Glutamatergic neuron (in vitro differentiated cells): Measurements from ENCODE around the gene OLFML3. TPM values are rescaled to one million over a fixed set of nuclear protein-coding genes. Genes with fewer than 3 reads are reported as not detected.

Experiments
- DNase-seq: peaks from one replicate; pipeline ENCODE4 v3.0.0; 2022
- H3K27ac Mint-ChIP-seq: one replicate; pipeline ENCODE4 v1.8.0; 2020; ENCODE audit warnings: mild to moderate bottlenecking, mixed read lengths, inconsistent platforms; ENCODE audit not compliant: unreplicated experiment
- H3K27me3 Mint-ChIP-seq: one replicate; pipeline ENCODE4 v1.8.0; 2020; ENCODE audit warnings: mild to moderate bottlenecking, moderate library complexity, mixed read lengths, inconsistent platforms; ENCODE audit not compliant: unreplicated experiment
- H3K36me3 Mint-ChIP-seq: one replicate; pipeline ENCODE4 v1.8.0; 2020; ENCODE audit warnings: mild to moderate bottlenecking, mixed read lengths, inconsistent platforms; ENCODE audit not compliant: unreplicated experiment
- H3K4me1 Mint-ChIP-seq: one replicate; pipeline ENCODE4 v1.8.0; 2020; ENCODE audit warnings: mild to moderate bottlenecking, low read depth, mixed read lengths, inconsistent platforms; ENCODE audit not compliant: unreplicated experiment
- H3K4me3 Mint-ChIP-seq: one replicate; pipeline ENCODE4 v1.8.0; 2020; ENCODE audit warnings: mild to moderate bottlenecking, mixed read lengths, inconsistent platforms; ENCODE audit not compliant: unreplicated experiment
- H3K9me3 Mint-ChIP-seq: one replicate; pipeline ENCODE4 v1.8.0; 2020; ENCODE audit warnings: mild to moderate bottlenecking, moderate library complexity, mixed read lengths, inconsistent platforms; ENCODE audit not compliant: unreplicated experiment
- total RNA-seq: library from RNA; stranded (reverse); fragmentation: NEBNext Ultra II Directional; extraction: Animal tissue kit (Norgen Biotek cat#: 25700); gene quantifications from one replicate; pipeline ENCODE4 v1.2.1, GENCODE V29; 2021; ENCODE audit not compliant: unreplicated experiment
- TF ChIP-seq, protein P1 (sequence below): fragments of 200-600 bp; sonication (generic); IDR thresholded peaks from one replicate; pipeline ENCODE4 v1.5.0; 2021; ENCODE audit not compliant: partially characterized antibody, unreplicated experiment

OLFML3 gene
- total RNA-seq, 1 donor from 2014 or later: 2.9 TPM

DNA sequence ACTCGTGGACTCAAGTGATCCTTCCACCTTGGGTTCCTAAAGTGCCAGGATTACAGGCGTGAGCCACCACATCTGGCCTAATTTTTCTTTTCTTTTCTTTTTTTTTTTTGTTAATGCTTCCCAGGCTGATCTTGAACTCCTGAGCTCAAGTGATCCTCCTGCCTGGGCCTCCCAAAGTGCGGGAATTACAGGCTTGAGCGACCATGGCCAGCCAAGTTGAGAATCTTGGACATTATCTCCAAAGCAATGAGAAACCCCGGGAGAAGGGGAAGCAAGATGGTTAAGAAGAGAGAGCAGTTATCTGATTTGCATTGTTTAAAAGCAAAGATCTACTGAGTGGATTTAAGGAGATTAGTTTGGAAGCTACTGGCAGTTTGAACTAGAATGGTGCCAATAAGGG lies 41.1 kb upstream of the OLFML3 start:
- no peak for DNase-seq
- H3K9me3 Mint-ChIP-seq: no peaks in the 10 kb centered on the region
- peaks cover 2% of the 10 kb centered on the region for H3K27me3 Mint-ChIP-seq
- no peak overlapping the region for H3K4me3 Mint-ChIP-seq
- no peaks in the 10 kb centered on the region for H3K36me3 Mint-ChIP-seq
- H3K27ac Mint-ChIP-seq: no peak overlapping the region
- peaks cover 4% of the 10 kb centered on the region for H3K4me1 Mint-ChIP-seq
- TF ChIP-seq, protein P1, sequence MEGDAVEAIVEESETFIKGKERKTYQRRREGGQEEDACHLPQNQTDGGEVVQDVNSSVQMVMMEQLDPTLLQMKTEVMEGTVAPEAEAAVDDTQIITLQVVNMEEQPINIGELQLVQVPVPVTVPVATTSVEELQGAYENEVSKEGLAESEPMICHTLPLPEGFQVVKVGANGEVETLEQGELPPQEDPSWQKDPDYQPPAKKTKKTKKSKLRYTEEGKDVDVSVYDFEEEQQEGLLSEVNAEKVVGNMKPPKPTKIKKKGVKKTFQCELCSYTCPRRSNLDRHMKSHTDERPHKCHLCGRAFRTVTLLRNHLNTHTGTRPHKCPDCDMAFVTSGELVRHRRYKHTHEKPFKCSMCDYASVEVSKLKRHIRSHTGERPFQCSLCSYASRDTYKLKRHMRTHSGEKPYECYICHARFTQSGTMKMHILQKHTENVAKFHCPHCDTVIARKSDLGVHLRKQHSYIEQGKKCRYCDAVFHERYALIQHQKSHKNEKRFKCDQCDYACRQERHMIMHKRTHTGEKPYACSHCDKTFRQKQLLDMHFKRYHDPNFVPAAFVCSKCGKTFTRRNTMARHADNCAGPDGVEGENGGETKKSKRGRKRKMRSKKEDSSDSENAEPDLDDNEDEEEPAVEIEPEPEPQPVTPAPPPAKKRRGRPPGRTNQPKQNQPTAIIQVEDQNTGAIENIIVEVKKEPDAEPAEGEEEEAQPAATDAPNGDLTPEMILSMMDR: no peak

DNA sequence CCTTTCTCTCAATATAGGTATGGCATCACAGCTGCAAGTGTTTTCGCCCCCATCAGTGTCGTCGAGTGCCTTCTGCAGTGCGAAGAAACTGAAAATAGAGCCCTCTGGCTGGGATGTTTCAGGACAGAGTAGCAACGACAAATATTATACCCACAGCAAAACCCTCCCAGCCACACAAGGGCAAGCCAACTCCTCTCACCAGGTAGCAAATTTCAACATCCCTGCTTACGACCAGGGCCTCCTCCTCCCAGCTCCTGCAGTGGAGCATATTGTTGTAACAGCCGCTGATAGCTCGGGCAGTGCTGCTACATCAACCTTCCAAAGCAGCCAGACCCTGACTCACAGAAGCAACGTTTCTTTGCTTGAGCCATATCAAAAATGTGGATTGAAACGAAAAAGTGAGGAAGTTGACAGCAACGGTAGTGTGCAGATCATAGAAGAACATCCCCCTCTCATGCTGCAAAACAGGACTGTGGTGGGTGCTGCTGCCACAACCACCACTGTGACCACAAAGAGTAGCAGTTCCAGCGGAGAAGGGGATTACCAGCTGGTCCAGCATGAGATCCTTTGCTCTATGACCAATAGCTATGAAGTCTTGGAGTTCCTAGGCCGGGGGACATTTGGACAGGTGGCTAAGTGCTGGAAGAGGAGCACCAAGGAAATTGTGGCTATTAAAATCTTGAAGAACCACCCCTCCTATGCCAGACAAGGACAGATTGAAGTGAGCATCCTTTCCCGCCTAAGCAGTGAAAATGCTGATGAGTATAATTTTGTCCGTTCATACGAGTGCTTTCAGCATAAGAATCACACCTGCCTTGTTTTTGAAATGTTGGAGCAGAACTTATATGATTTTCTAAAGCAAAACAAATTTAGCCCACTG lies 38.7 kb upstream of the OLFML3 start:
- peaks cover 2% of the 10 kb centered on the region for H3K27me3 Mint-ChIP-seq
- TF ChIP-seq, protein P1: no peak
- no peaks in the 10 kb centered on the region for H3K4me1 Mint-ChIP-seq

DNA sequence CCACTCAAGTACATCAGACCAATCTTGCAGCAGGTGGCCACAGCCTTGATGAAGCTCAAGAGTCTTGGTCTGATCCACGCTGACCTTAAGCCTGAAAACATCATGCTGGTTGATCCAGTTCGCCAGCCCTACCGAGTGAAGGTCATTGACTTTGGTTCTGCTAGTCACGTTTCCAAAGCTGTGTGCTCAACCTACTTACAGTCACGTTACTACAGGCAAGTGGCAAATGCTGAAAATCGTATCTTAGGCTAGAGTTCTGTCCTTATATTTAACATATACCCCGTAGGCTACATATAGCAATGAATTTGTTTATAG lies 38.1 kb upstream of the OLFML3 start:
- no peaks in the 10 kb centered on the region for H3K4me1 Mint-ChIP-seq
- TF ChIP-seq, protein P1: no peak
- peaks cover 1% of the 10 kb centered on the region for H3K9me3 Mint-ChIP-seq

More for the DNA sequence above, 38.7 kb upstream of the OLFML3 start:
- no peak for DNase-seq
- H3K36me3 Mint-ChIP-seq: peaks cover 8% of the 10 kb centered on the region
- H3K9me3 Mint-ChIP-seq: peaks cover 1% of the 10 kb centered on the region
- H3K27ac Mint-ChIP-seq: no peak overlapping the region
- H3K4me3 Mint-ChIP-seq: no peak overlapping the region

DNA sequence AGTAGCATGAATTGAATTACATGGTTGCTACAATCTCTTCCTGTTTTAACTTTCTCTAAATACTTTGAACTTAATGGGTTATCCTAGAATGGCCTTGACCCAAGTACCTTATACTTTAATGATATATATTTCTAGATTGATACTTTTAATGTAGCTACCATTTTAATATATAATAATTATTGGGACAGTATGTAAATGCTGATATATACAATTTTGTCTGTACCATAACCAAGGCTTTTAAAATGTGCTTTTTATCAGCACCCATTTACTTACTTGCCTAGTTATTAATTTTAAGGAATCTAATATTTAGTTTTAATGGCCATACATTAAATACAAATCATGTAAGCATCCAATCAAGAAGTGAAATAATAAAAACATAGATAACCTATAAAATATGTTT lies 36.7 kb upstream of the OLFML3 start:
- no peak for DNase-seq
- TF ChIP-seq, protein P1: no peak
- no peak overlapping the region for H3K27ac Mint-ChIP-seq
- no peak overlapping the region for H3K4me3 Mint-ChIP-seq
- peaks cover 1% of the 10 kb centered on the region for H3K9me3 Mint-ChIP-seq
- H3K36me3 Mint-ChIP-seq: peaks cover 8% of the 10 kb centered on the region
- peaks cover 2% of the 10 kb centered on the region for H3K27me3 Mint-ChIP-seq
- H3K4me1 Mint-ChIP-seq: no peaks in the 10 kb centered on the region

More for the DNA sequence above, 38.1 kb upstream of the OLFML3 start:
- Mint-ChIP-seq H3K36me3 (peaks cover 8% of the 10 kb centered on the region), H3K27me3 (peaks cover 2% of the 10 kb centered on the region), H3K4me3 (no peak overlapping the region), H3K27ac (no peak overlapping the region)
- DNase-seq: no peak
